DOHH2 (cell line): ENCODE results near the gene MMEL1.
A peak's percentile ranks its signal among the peaks of the same experiment; 100 is the strongest.

Experiments
- H3F3A ChIP-seq: fragments of 200-600 bp; sonication (generic), shearing (Covaris generic); 2 replicates; pipeline ENCODE4 v1.6.0; 2016; ENCODE audit warnings: antibody characterized with exemption, mild to moderate bottlenecking; ENCODE audit not compliant: control insufficient read depth, insufficient read depth
- H3K27ac ChIP-seq: fragments of 200-600 bp; sonication (generic); 2 replicates; pipeline ENCODE4 v1.5.1; 2014; ENCODE audit warnings: low read depth, mild to moderate bottlenecking, low read length, moderate library complexity
- H3K27me3 ChIP-seq: fragments of 200-600 bp; sonication (generic); 2 replicates; pipeline ENCODE4 v1.6.1; 2014; ENCODE audit warnings: mild to moderate bottlenecking, low read length, mixed read lengths; ENCODE audit not compliant: control insufficient read depth
- H3K36me3 ChIP-seq: fragments of 200-600 bp; sonication (generic); 2 replicates; pipeline ENCODE4 v1.6.1; 2014; ENCODE audit warnings: mild to moderate bottlenecking, low read length, moderate library complexity, mixed read lengths; ENCODE audit not compliant: control insufficient read depth
- H3K4me1 ChIP-seq: fragments of 200-600 bp; sonication (generic); 2 replicates; pipeline ENCODE4 v1.6.1; 2014; ENCODE audit warnings: mild to moderate bottlenecking, low read length, mixed read lengths; ENCODE audit not compliant: control insufficient read depth
- H3K4me2 ChIP-seq: fragments of 200-600 bp; sonication (generic); 2 replicates; pipeline ENCODE4 v1.6.0; 2014; ENCODE audit warnings: mild to moderate bottlenecking, low read length, moderate library complexity
- H3K4me3 ChIP-seq: fragments of 200-600 bp; sonication (generic); 2 replicates; pipeline ENCODE4 v1.5.1; 2014; ENCODE audit warnings: mild to moderate bottlenecking, low read length, mixed read lengths
- H3K79me2 ChIP-seq: fragments of 200-600 bp; sonication (generic); 2 replicates; pipeline ENCODE4 v1.6.1; 2014; ENCODE audit warnings: mild to moderate bottlenecking, low read length, mixed read lengths; ENCODE audit not compliant: control insufficient read depth
- H3K9me2 ChIP-seq: fragments of 200-600 bp; sonication (generic); replicated peaks from 2 replicates; pipeline ENCODE4 v1.6.1; 2014; ENCODE audit warnings: mild to moderate bottlenecking, low read length, mixed read lengths; ENCODE audit not compliant: control insufficient read depth
- H3K9me3 ChIP-seq: fragments of 200-600 bp; sonication (generic); 2 replicates; pipeline ENCODE4 v1.6.1; 2014; ENCODE audit warnings: antibody characterized with exemption, low read length, mixed read lengths; ENCODE audit not compliant: control insufficient read depth, insufficient read depth
- H4K20me1 ChIP-seq: fragments of 200-600 bp; sonication (generic); 2 replicates; pipeline ENCODE4 v1.6.0; 2014; ENCODE audit warnings: low read depth, mild to moderate bottlenecking, antibody characterized with exemption, low read length, moderate library complexity; ENCODE audit not compliant: control insufficient read depth, insufficient read depth
- CTCF ChIP-seq: fragments of 200-600 bp; sonication (generic); IDR thresholded peaks from one replicate; pipeline ENCODE4 v1.5.1; 2014; ENCODE audit warnings: antibody characterized with exemption, mild to moderate bottlenecking, low read depth, low read length; ENCODE audit not compliant: poor library complexity, severe bottlenecking
- EZH2phosphoT487 ChIP-seq: fragments of 200-600 bp; sonication (generic); IDR thresholded peaks from 2 replicates; pipeline ENCODE4 v1.6.1; 2017; ENCODE audit warnings: borderline replicate concordance, mild to moderate bottlenecking, antibody characterized with exemption, low read length, moderate library complexity, mixed read lengths

MMEL1 gene

GRCh38 chr1:2643414-2644077 lies 10.7 kb upstream of the MMEL1 start:
- Histone ChIP-seq H3K27me3 (no peaks in the 10 kb centered on the region), H3K36me3 (no peaks in the 10 kb centered on the region), H3K4me2 (peak overlapping the region; percentile 92), H3K4me3 (peak overlapping the region; percentile 95), H3K79me2 (peaks cover 3% of the 10 kb centered on the region; the same call in 1 of the 2 replicates), H3K4me1 (peaks cover 11% of the 10 kb centered on the region), H3K9me3 (0 out of 2 replicates have a peak, but pooled peaks cover 3% of the 10 kb centered on the region), H3K27ac (no peak overlapping the region), H3F3A (no peaks in the 10 kb centered on the region), H3K9me2 (no peaks in the 10 kb centered on the region), H4K20me1 (no peaks in the 10 kb centered on the region)
- TF ChIP-seq EZH2phosphoT487 (no peak), CTCF (no peak)

- Histone ChIP-seq H3F3A (no peaks in the 10 kb centered on the region), H3K4me1 (peaks cover 11% of the 10 kb centered on the region), H3K4me3 (peak overlapping the region; percentile 95), H3K9me2 (no peaks in the 10 kb centered on the region), H3K27ac (peak overlapping the region; percentile 30), H3K36me3 (no peaks in the 10 kb centered on the region), H3K27me3 (no peaks in the 10 kb centered on the region), H4K20me1 (no peaks in the 10 kb centered on the region), H3K79me2 (peaks cover 3% of the 10 kb centered on the region; the same call in 1 of the 2 replicates), H3K9me3 (0 out of 2 replicates have a peak, but pooled peaks cover 3% of the 10 kb centered on the region), H3K4me2 (peak overlapping the region; percentile 92)
- TF ChIP-seq EZH2phosphoT487 (no peak), CTCF (no peak)
Measured at GRCh38 chr1:2642560-2643413, 10.0 kb upstream of the MMEL1 start.

GRCh38 chr1:2642131-2642559 lies 9.3 kb upstream of the MMEL1 start:
- Histone ChIP-seq H3K79me2 (peaks cover 3% of the 10 kb centered on the region; the same call in 1 of the 2 replicates), H3K27me3 (no peaks in the 10 kb centered on the region), H3K9me3 (peaks cover 6% of the 10 kb centered on the region), H3K4me1 (peaks cover 11% of the 10 kb centered on the region), H3K4me2 (peak overlapping the region; percentile 92), H3K9me2 (no peaks in the 10 kb centered on the region), H3K4me3 (peak overlapping the region; percentile 95), H4K20me1 (no peaks in the 10 kb centered on the region), H3K27ac (no peak overlapping the region), H3K36me3 (no peaks in the 10 kb centered on the region), H3F3A (no peaks in the 10 kb centered on the region)
- TF ChIP-seq EZH2phosphoT487, result no peak
- TF ChIP-seq CTCF, result no peak
